ENCODE data around the gene SOX18.
A peak's percentile ranks its signal among the peaks of the same experiment; 100 is the strongest.

GRCh38 chr20:64041040-64041780, 8.2 kb downstream of the SOX18 start:
- TF ChIP-seq CTCF (conservative IDR thresholded peaks at IDR 0.05 in 1 of 2, IDR thresholded peaks at IDR 0.05 in 1 of 2; ENCODE audit: low read depth in 1 of 2, low read length in 2 of 2) (no peak), EZH2 (IDR thresholded peaks at IDR 0.05; ENCODE audit: low read length, missing control alignments) (peak; percentile 83)

Data from fibroblast of lung (primary cell).